HEK293 (cell line): ENCODE measurements around the gene DYRK2.
A peak's percentile ranks its signal among the peaks of the same experiment; 100 is the strongest.

Experiments
- CTCF ChIA-PET: fragments of 350-600 bp; formaldehyde crosslinking; extraction: SDS; loops from one replicate; lab custom pipeline; 2021; ENCODE audit warnings: antibody characterized with exemption; lab: Yijun Ruan, JAX
- POLR2A ChIA-PET: fragments of 300-600 bp; formaldehyde crosslinking; extraction: SDS; loops from one replicate; lab custom pipeline; 2020; ENCODE audit warnings: antibody characterized with exemption, inconsistent platforms; lab: Yijun Ruan, JAX
- H3K27ac ChIP-seq: fragments of 200-500 bp; sonication (Bioruptor generic); 2 replicates; pipeline ENCODE4 v1.5.1; 2014; ENCODE audit warnings: low read depth, low read length, control low read depth, inconsistent platforms; ENCODE audit errors: extremely low read depth
- H3K36me3 ChIP-seq, 2 experiments: fragments of 200-500 bp in 1 of 2; sonication (Bioruptor generic) in 1 of 2; 1 replicate in 1 of 2; 2 replicates in 1 of 2; pipeline ENCODE4 v1.5.1; 2014 to 2017; ENCODE audit warnings: inconsistent platforms in 2 of 2, low read length in 2 of 2; ENCODE audit not compliant: control insufficient read depth in 2 of 2, insufficient read depth in 1 of 2
- H3K4me1 ChIP-seq: fragments of 200-500 bp; sonication (Bioruptor generic); 2 replicates; pipeline ENCODE4 v1.5.1; 2014; ENCODE audit warnings: mild to moderate bottlenecking, low read length, inconsistent platforms; ENCODE audit not compliant: control insufficient read depth, insufficient read depth
- H3K4me3 ChIP-seq: 2 replicates; pipeline ENCODE4 v1.5.1; 2011; ENCODE audit warnings: low read depth, mild to moderate bottlenecking, control low read depth, low read length, moderate library complexity
- H3K9me3 ChIP-seq: fragments of 200-500 bp; sonication (Bioruptor generic); 2 replicates; pipeline ENCODE4 v1.5.1; 2014; ENCODE audit warnings: low read depth, low read length, inconsistent platforms; ENCODE audit not compliant: control insufficient read depth, insufficient read depth
- GLIS1 ChIP-seq: fragments of 450-650 bp; formaldehyde crosslinking; IDR thresholded peaks from 2 replicates; pipeline ENCODE4 v1.5.1; 2016; ENCODE audit warnings: missing biosample characterization, missing genetic modification characterization
- MYNN ChIP-seq: fragments of 450-650 bp; formaldehyde crosslinking; IDR thresholded peaks from 2 replicates; pipeline ENCODE4 v1.5.1; 2016; ENCODE audit warnings: missing biosample characterization, missing genetic modification characterization, borderline replicate concordance
- MZF1 ChIP-seq: fragments of 450-650 bp; formaldehyde crosslinking; IDR thresholded peaks from 2 replicates; pipeline ENCODE4 v1.5.1; 2017; ENCODE audit warnings: missing biosample characterization, missing genetic modification characterization, borderline replicate concordance
- ZBTB1 ChIP-seq: fragments of 450-650 bp; formaldehyde crosslinking; IDR thresholded peaks from 2 replicates; pipeline ENCODE4 v1.5.1; 2016; ENCODE audit warnings: missing biosample characterization, missing genetic modification characterization
- ZIC2 ChIP-seq: fragments of 450-650 bp; formaldehyde crosslinking; IDR thresholded peaks from 2 replicates; pipeline ENCODE4 v1.5.1; 2016; ENCODE audit warnings: missing biosample characterization, missing genetic modification characterization
- ZNF133 ChIP-seq: fragments of 450-650 bp; formaldehyde crosslinking; IDR thresholded peaks from 2 replicates; pipeline ENCODE4 v1.5.1; 2016; ENCODE audit warnings: missing biosample characterization, missing genetic modification characterization
- ZNF157 ChIP-seq: fragments of 450-650 bp; formaldehyde crosslinking; IDR thresholded peaks from 2 replicates; pipeline ENCODE4 v1.5.1; 2016; ENCODE audit warnings: missing biosample characterization, missing genetic modification characterization
- ZNF184 ChIP-seq: fragments of 450-650 bp; IDR thresholded peaks from 2 replicates; pipeline ENCODE4 v1.5.1; 2018; ENCODE audit warnings: missing biosample characterization, mild to moderate bottlenecking, missing genetic modification characterization
- ZNF2 ChIP-seq: fragments of 450-650 bp; formaldehyde crosslinking; IDR thresholded peaks from 2 replicates; pipeline ENCODE4 v1.5.1; 2016; ENCODE audit warnings: missing biosample characterization, missing genetic modification characterization
- ZNF23 ChIP-seq: fragments of 450-650 bp; formaldehyde crosslinking; IDR thresholded peaks from 2 replicates; pipeline ENCODE4 v1.5.1; 2016; ENCODE audit warnings: missing biosample characterization, missing genetic modification characterization, borderline replicate concordance
- ZNF335 ChIP-seq: fragments of 450-650 bp; formaldehyde crosslinking; conservative IDR thresholded peaks from 2 replicates; pipeline ENCODE4 v1.5.1; 2016; ENCODE audit warnings: missing biosample characterization, missing genetic modification characterization
- ZNF423 ChIP-seq: fragments of 450-650 bp; formaldehyde crosslinking; IDR thresholded peaks from 2 replicates; pipeline ENCODE4 v1.5.1; 2016; ENCODE audit warnings: missing biosample characterization, missing genetic modification characterization
- ZNF510 ChIP-seq: fragments of 450-650 bp; formaldehyde crosslinking; IDR thresholded peaks from 2 replicates; pipeline ENCODE4 v1.5.1; 2018; ENCODE audit warnings: mild to moderate bottlenecking, missing genetic modification characterization, missing biosample characterization; ENCODE audit not compliant: insufficient replicate concordance
- ZNF548 ChIP-seq: fragments of 450-650 bp; formaldehyde crosslinking; IDR thresholded peaks from 2 replicates; pipeline ENCODE4 v1.5.1; 2016; ENCODE audit warnings: missing biosample characterization, missing genetic modification characterization
- ZNF555 ChIP-seq: fragments of 450-650 bp; formaldehyde crosslinking; conservative IDR thresholded peaks from 2 replicates; pipeline ENCODE4 v1.5.1; 2017; ENCODE audit warnings: missing biosample characterization, mild to moderate bottlenecking, missing genetic modification characterization, inconsistent platforms
- ZNF571 ChIP-seq: fragments of 450-650 bp; formaldehyde crosslinking; IDR thresholded peaks from 2 replicates; pipeline ENCODE4 v1.5.0; 2017; ENCODE audit warnings: missing biosample characterization, missing genetic modification characterization
- ZNF623 ChIP-seq: fragments of 450-650 bp; formaldehyde crosslinking; IDR thresholded peaks from 2 replicates; pipeline ENCODE4 v1.5.1; 2016; ENCODE audit warnings: missing biosample characterization, missing genetic modification characterization
- ZNF658 ChIP-seq: fragments of 450-650 bp; formaldehyde crosslinking; IDR thresholded peaks from 2 replicates; pipeline ENCODE4; 2016; ENCODE audit warnings: missing biosample characterization, missing genetic modification characterization
- TF ChIP-seq, protein P1 (sequence below): fragments of 450-650 bp; formaldehyde crosslinking; IDR thresholded peaks from 2 replicates; pipeline ENCODE4 v1.5.1; 2016; ENCODE audit warnings: missing biosample characterization, missing genetic modification characterization
- TF ChIP-seq, protein P2 (sequence below): fragments of 450-650 bp; formaldehyde crosslinking; IDR thresholded peaks from 2 replicates; pipeline ENCODE4; 2016; ENCODE audit warnings: missing biosample characterization, missing genetic modification characterization

Gene DYRK2

DNA sequence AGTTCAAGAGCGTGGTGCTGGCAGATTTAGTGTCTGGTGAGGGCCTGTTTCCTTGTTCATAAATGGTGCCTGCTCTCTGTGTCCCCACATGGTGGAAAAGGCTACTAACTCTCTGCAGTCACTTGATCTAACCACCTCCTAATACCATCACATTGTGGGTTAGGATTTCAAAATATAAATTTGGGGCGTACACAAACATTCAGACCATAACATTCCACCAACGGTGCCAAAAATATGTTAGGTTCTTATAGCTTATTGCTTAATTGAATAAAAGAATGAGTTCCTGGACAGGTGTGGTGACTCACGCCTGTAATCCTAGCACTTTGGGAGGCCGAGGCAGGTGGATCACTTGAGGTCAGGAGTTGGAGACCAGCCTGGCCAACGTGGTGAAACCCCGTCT is 3.4 kb upstream of the DYRK2 start:
- Histone ChIP-seq H3K4me3 (no peak overlapping the region), H3K9me3 (no peaks in the 10 kb centered on the region), H3K36me3 (no peaks in the 10 kb centered on the region), H3K27ac (no peak overlapping the region), H3K4me1 (0 out of 2 replicates have a peak, but pooled peaks cover 3% of the 10 kb centered on the region)
- POLR2A ChIA-PET = no interaction called here
- CTCF ChIA-PET = no interaction called here
- TF ChIP-seq ZNF184 (tag by site-specific recombination) = no peak
- TF ChIP-seq ZNF133 = no peak
- TF ChIP-seq, protein P1, sequence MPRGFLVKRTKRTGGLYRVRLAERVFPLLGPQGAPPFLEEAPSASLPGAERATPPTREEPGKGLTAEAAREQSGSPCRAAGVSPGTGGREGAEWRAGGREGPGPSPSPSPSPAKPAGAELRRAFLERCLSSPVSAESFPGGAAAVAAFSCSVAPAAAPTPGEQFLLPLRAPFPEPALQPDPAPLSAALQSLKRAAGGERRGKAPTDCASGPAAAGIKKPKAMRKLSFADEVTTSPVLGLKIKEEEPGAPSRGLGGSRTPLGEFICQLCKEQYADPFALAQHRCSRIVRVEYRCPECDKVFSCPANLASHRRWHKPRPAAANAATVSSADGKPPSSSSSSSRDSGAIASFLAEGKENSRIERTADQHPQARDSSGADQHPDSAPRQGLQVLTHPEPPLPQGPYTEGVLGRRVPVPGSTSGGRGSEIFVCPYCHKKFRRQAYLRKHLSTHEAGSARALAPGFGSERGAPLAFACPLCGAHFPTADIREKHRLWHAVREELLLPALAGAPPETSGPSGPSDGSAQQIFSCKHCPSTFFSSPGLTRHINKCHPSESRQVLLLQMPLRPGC (tag by site-specific recombination) = no peak
- no peak for TF ChIP-seq ZIC2 (tag by site-specific recombination)

DNA sequence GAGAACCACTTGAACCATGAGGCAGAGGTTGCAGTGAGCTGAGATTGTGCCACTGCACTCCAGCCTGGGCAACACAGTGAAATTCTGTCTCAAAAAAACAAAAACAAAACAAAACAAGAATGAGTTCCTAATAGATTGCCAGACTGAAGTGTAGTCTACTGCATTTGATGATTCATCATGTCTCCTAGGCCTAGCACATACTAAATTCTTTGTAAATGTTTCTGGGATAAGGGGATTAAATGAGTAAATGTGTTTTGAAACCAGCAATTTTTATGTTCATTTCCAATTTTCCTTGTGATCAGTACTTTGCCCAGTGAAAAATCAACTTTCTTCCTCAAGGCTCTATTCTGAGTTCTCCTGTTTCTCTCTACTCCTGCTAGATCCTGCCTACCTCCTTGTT is 2.9 kb upstream of the DYRK2 start:
- Histone ChIP-seq H3K27ac (no peak overlapping the region), H3K4me1 (0 out of 2 replicates have a peak, but pooled peaks cover 3% of the 10 kb centered on the region), H3K9me3 (no peaks in the 10 kb centered on the region), H3K36me3 (peaks cover 0 to 2% of the 10 kb centered on the region in 2 experiments; a peak in 1 of 3 replicates), H3K4me3 (no peak overlapping the region)
- ChIA-PET POLR2A (no interaction called here), CTCF (interaction anchor here (1.1 to 1.2 kb wide), 2 partner anchors 289 to 297 kb away, joined by 3 to 4 read pairs; no protein-coding TSS in a partner anchor)
- TF ChIP-seq ZNF335 (tag by site-specific recombination) (0 out of 2 replicates have a peak, but pooled peaks have one; percentile 25), ZNF623 (tag by site-specific recombination) (no peak)

DNA sequence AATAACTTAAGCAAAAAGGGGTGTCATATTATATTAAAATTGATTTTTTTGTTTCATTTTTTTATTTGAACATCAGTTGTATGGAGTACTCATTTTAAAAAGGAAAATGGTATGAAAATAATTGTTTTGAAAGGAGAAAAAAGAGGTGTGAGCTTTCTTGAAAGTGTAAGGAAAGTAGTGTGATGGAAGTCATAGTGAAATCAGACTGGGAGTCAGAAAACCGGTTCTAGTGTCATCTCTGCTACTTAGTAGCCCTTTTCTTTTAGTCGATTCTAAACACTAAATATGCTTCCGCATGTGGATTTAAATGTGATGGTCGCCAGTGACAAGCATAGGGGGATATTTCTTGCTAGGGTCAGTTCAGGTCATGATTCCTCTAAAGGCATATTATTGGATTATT is 1.8 kb upstream of the DYRK2 start:
- 0 out of 2 replicates have a peak, but pooled peaks cover 3% of the 10 kb centered on the region for H3K4me1 ChIP-seq
- ChIA-PET CTCF (interaction anchor here (0.6 to 2.4 kb wide), 5 partner anchors 191 to 296 kb away, joined by 3 to 10 read pairs (median 3); no protein-coding TSS in a partner anchor), POLR2A (interaction anchor here (0.7 kb wide), 1 partner anchor 300 kb away, joined by 6 read pairs; no protein-coding TSS in a partner anchor)
- H3K36me3 ChIP-seq = peaks cover 0 to 12% of the 10 kb centered on the region in 2 experiments; a peak in 1 of 3 replicates
- TF ChIP-seq ZNF548 (tag by site-specific recombination) (no peak), GLIS1 (tag by site-specific recombination) (no peak), ZBTB1 (no peak), ZNF157 (no peak), MYNN (tag by site-specific recombination) (no peak), ZNF2 (tag by site-specific recombination) (no peak), ZNF555 (tag by site-specific recombination) (no peak)
- no peak overlapping the region for H3K27ac ChIP-seq
- H3K4me3 ChIP-seq = no peak overlapping the region
- H3K9me3 ChIP-seq = no peaks in the 10 kb centered on the region

DNA sequence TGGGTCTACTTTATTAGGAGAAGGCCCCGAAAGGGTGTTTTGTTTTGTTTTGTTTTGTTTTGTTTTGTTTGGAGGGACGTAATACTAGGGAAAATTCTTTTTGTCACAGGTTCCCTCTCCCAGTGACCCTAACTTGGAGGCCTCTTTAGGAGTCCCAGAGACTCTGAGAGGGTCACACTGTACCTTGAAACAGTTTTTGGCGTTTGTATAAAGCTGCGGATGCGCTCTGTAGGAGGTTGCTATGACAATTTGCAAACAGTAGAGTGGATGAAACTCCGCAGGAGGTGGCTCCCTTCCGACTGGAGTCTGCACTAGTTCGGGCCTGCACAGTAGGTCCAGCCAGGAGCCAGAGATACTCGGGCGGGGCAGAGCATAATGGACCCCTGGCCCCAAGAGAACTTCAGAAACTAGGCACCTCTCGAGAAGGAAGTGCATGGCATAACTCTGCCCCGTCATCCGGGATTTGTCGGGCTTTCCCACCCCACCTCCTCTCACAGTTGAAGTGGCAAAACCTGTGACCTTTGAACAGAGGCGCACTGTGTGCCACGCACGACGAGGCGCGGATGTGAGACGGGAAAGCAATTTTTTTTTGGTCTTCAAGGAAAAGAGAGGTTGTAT is 1.3 kb upstream of the DYRK2 start:
- ChIA-PET POLR2A (interaction anchor here (0.6 to 1.1 kb wide), 3 partner anchors 14 to 1458 kb away, joined by 3 to 6 read pairs (median 3); no protein-coding TSS in a partner anchor), CTCF (interaction anchor here (0.7 to 2.4 kb wide), 5 partner anchors 34 to 296 kb away, joined by 3 to 10 read pairs (median 3); no protein-coding TSS in a partner anchor)
- no peak overlapping the region for H3K27ac ChIP-seq
- no peak overlapping the region for H3K4me3 ChIP-seq
- peaks cover 0 to 12% of the 10 kb centered on the region in 2 experiments; a peak in 1 of 3 replicates for H3K36me3 ChIP-seq
- H3K9me3 ChIP-seq = no peaks in the 10 kb centered on the region
- H3K4me1 ChIP-seq = 0 out of 2 replicates have a peak, but pooled peaks cover 3% of the 10 kb centered on the region
- TF ChIP-seq GLIS1 (tag by site-specific recombination) (peak; percentile 62), ZNF23 (no peak), ZNF571 (tag by site-specific recombination) (no peak), ZNF423 (tag by site-specific recombination) (no peak), ZNF623 (tag by site-specific recombination) (no peak), MZF1 (tag by site-specific recombination) (peak; percentile 93; the same call in 1 of the 2 replicates), ZNF658 (tag by site-specific recombination) (no peak), ZNF510 (tag by site-specific recombination) (no peak)
- TF ChIP-seq, protein P2, sequence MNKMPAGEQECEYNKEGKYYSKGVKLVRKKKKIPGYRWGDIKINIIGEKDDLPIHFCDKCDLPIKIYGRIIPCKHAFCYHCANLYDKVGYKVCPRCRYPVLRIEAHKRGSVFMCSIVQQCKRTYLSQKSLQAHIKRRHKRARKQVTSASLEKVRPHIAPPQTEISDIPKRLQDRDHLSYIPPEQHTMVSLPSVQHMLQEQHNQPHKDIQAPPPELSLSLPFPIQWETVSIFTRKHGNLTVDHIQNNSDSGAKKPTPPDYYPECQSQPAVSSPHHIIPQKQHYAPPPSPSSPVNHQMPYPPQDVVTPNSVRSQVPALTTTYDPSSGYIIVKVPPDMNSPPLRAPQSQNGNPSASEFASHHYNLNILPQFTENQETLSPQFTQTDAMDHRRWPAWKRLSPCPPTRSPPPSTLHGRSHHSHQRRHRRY (tag by site-specific recombination) = no peak
